IMR-90 (cell line): Measurements from ENCODE around the gene SKIC3.

Source experiments
- BHLHE40 ChIP-seq: fragments of 150-350 bp; IDR thresholded peaks from 2 replicates; pipeline ENCODE4 v1.6.1; 2016; ENCODE audit warnings: mild to moderate bottlenecking, low read depth, low read length
- MXI1 ChIP-seq: IDR thresholded peaks from 2 replicates; pipeline ENCODE4 v1.6.1; 2012; ENCODE audit warnings: low read depth, mild to moderate bottlenecking, low read length, moderate library complexity, borderline replicate concordance
- POLR2A ChIP-seq: IDR thresholded peaks from 2 replicates; pipeline ENCODE4 v1.6.1; 2012; ENCODE audit warnings: mild to moderate bottlenecking, low read depth, low read length
- RFX5 ChIP-seq: IDR thresholded peaks from 2 replicates; pipeline ENCODE4 v1.8.0; 2012; ENCODE audit warnings: low read depth, mild to moderate bottlenecking, low read length, moderate library complexity
- TF ChIP-seq, protein P1 (sequence below): conservative IDR thresholded peaks from 2 replicates; pipeline ENCODE4 v1.5.1; 2012; ENCODE audit warnings: mild to moderate bottlenecking, low read depth, low read length, improper control_type of control experiment
- TF ChIP-seq, protein P2 (sequence below): fragments of 150-350 bp; IDR thresholded peaks from 2 replicates; pipeline ENCODE4 v1.6.1; 2017; ENCODE audit warnings: mild to moderate bottlenecking, antibody characterized with exemption, low read length, low read depth

DNA sequence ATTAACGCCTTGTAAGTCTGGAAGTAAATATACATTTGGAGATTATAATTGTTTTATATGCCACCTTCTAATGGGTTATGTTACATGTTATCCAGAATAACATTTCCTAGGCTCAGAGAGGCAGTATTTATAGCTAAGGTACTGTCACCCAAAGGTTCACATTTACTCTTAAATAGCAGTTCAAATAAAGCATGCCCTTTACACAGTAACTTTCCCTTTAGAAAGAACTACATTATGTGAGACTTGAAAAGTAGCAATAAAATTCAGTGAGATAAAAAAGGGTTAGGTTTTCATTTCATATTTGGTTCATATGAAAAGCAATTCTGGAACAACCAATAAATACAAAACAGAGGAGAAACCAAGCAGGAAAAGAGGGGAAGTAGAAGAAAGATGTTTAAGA is 35.1 kb downstream of the SKIC3 start:
- TF ChIP-seq, protein P1, sequence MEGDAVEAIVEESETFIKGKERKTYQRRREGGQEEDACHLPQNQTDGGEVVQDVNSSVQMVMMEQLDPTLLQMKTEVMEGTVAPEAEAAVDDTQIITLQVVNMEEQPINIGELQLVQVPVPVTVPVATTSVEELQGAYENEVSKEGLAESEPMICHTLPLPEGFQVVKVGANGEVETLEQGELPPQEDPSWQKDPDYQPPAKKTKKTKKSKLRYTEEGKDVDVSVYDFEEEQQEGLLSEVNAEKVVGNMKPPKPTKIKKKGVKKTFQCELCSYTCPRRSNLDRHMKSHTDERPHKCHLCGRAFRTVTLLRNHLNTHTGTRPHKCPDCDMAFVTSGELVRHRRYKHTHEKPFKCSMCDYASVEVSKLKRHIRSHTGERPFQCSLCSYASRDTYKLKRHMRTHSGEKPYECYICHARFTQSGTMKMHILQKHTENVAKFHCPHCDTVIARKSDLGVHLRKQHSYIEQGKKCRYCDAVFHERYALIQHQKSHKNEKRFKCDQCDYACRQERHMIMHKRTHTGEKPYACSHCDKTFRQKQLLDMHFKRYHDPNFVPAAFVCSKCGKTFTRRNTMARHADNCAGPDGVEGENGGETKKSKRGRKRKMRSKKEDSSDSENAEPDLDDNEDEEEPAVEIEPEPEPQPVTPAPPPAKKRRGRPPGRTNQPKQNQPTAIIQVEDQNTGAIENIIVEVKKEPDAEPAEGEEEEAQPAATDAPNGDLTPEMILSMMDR, result no peak
- TF ChIP-seq MXI1, result no peak
- no peak for TF ChIP-seq POLR2A
- TF ChIP-seq BHLHE40, result no peak
- TF ChIP-seq RFX5, result no peak
- TF ChIP-seq, protein P2, sequence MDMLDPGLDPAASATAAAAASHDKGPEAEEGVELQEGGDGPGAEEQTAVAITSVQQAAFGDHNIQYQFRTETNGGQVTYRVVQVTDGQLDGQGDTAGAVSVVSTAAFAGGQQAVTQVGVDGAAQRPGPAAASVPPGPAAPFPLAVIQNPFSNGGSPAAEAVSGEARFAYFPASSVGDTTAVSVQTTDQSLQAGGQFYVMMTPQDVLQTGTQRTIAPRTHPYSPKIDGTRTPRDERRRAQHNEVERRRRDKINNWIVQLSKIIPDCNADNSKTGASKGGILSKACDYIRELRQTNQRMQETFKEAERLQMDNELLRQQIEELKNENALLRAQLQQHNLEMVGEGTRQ, result no peak
